ENCODE results near the gene PELI2. TPM values are rescaled to one million over a fixed set of nuclear protein-coding genes. Genes with fewer than 3 reads are reported as not detected.

PELI2 gene
- total and polyA plus RNA-seq, 3 donors from 2014 or later: 14.5 to 32.5 (median 27.6) TPM

DNA sequence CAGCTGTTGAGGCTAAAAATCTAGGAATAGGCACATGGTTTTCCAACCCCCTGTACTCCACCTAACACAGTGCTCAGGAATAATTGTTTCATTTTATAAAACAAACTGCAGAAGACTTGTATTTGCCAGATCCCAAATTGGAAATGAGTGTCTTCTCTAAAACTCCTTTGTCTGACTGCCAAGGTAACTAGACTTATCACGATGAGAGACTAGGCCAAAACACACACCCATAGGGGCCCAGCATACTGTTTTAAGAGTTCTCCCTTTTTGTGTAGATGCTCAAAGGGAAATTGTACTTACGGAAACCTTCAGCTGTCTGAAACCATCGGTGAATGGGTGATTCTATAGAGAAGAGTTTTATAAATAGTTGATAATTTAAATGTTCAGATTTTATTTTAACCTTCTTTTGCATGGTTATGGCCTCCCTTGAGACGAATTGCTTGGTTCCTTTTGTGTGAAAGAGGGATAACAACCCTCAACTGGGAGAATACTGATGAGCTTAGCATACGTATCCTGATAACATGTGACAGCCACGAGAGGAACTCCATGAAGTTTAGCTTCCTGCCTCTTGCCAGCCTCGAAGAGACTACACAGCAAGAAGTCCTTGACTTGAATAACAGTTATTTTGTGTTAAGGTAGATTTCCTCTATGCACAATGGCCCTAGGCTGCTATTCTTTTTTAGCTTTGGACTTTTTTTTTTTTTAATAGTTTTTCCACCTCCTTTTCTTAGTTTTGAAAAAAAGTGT lies 103.3 kb downstream of the PELI2 start:
- no peaks in the 10 kb centered on the region for H3K9me3 ChIP-seq
- intact Hi-C loops (cut with DNase I; ENCODE audit: low total_unique reads): no loop called here
- WGBS, 2 donors: 51 to 57% methylated on average over 7 of the region's 7 CpGs
- DNase-seq: no peak
- no peaks in the 10 kb centered on the region for H3K27me3 ChIP-seq
- TF ChIP-seq POLR2A (IDR thresholded peaks at IDR 0.05): no peak
- TF ChIP-seq, protein P1, sequence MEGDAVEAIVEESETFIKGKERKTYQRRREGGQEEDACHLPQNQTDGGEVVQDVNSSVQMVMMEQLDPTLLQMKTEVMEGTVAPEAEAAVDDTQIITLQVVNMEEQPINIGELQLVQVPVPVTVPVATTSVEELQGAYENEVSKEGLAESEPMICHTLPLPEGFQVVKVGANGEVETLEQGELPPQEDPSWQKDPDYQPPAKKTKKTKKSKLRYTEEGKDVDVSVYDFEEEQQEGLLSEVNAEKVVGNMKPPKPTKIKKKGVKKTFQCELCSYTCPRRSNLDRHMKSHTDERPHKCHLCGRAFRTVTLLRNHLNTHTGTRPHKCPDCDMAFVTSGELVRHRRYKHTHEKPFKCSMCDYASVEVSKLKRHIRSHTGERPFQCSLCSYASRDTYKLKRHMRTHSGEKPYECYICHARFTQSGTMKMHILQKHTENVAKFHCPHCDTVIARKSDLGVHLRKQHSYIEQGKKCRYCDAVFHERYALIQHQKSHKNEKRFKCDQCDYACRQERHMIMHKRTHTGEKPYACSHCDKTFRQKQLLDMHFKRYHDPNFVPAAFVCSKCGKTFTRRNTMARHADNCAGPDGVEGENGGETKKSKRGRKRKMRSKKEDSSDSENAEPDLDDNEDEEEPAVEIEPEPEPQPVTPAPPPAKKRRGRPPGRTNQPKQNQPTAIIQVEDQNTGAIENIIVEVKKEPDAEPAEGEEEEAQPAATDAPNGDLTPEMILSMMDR (IDR thresholded peaks at IDR 0.05): no peak
- peaks cover 21% of the 10 kb centered on the region for H3K4me1 ChIP-seq
- no peak overlapping the region for H3K4me3 ChIP-seq
- peak overlapping the region in 1 of 2 donors; percentile 32 for H3K27ac ChIP-seq
- H3K36me3 ChIP-seq (ENCODE audit: low read depth, missing control alignments): no peaks in the 10 kb centered on the region

DNA sequence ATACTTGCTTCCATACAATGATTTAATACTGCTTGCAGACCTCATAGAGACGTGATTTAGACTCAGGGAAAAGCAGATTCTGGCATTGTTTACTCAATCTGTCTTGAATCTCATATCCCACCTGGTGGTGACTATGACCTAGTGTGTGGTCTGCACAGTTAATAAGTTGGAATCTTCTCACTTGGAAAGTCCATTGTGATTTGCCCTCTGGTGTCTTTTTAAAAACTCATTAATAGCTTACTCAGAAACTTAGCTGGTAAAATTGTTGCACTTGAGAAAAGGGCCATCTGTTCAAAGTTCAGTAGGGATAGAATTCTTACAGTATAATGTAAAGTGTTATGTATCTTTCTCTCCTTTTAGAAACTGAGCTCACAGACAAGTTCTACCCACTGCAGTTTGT lies 106.0 kb downstream of the PELI2 start:
- Histone ChIP-seq H3K4me1 (peaks cover 12% of the 10 kb centered on the region), H3K27me3 (no peaks in the 10 kb centered on the region), H3K27ac (no peak overlapping the region), H3K4me3 (no peak overlapping the region), H3K36me3 (ENCODE audit: low read depth, missing control alignments) (no peaks in the 10 kb centered on the region), H3K9me3 (no peaks in the 10 kb centered on the region)
- WGBS, 2 donors: 84 to 86% methylated on average over 1 of the region's 1 CpG
- intact Hi-C loops (cut with DNase I; ENCODE audit: low total_unique reads): no loop called here
- DNase-seq: no peak
- no peak for TF ChIP-seq POLR2A (IDR thresholded peaks at IDR 0.05)
- TF ChIP-seq, protein P1 (IDR thresholded peaks at IDR 0.05): no peak

DNA sequence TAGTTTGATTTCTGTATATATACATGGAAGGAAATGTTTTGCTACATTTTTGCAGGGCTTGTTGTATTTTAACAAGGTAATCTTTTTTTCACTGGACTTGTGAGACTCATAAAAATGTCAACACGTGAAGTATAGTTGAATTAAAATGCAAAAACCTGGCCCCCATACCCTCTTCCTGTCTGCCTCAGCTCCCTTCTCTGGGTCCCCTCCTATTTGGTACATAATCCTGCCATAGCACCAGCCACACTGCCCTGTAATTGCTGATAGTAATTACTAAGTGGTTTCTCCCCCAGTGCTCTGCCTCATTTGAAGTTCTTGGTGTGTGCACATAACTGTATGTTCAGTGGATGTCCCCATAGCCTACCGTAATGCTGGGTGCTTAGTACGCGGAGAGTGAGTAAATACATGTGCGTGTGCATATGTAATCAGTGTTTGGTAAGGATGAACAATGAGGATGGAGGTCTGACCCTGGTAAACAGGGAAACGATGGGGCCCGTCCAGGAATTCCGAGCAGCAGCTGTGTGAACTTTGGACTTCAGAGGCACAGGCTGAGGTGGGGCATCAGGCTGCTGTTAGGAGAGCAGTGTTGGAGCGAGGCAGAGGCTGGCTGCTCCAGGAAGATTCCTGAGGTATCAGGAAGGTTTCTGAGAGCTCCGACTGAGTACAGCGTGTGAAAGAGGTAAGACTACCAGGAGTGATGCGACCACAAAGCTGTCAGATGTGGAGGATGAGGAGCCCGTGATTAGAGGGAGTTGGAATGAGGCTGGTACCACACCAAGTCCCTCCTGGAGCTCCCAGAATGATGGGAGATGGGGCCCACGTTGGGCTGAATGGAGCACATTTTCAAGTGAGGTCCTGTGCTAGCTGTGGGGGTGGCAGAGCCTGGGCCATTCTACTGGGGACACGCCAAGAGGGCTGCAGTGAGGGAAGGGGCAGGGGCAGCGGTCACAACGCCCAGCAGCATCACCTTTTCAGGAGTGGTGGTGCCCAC lies 106.8 kb downstream of the PELI2 start:
- H3K9me3 ChIP-seq: no peaks in the 10 kb centered on the region
- no peak for DNase-seq
- no peak for TF ChIP-seq POLR2A (IDR thresholded peaks at IDR 0.05)
- TF ChIP-seq, protein P1 (IDR thresholded peaks at IDR 0.05): no peak
- H3K27ac ChIP-seq: no peak overlapping the region
- H3K36me3 ChIP-seq (ENCODE audit: low read depth, missing control alignments): no peaks in the 10 kb centered on the region
- intact Hi-C loops (cut with DNase I; ENCODE audit: low total_unique reads): no loop called here
- peaks cover 12% of the 10 kb centered on the region for H3K4me1 ChIP-seq
- no peaks in the 10 kb centered on the region for H3K27me3 ChIP-seq
- no peak overlapping the region for H3K4me3 ChIP-seq
- 77 to 78% methylated on average over 14 to 17 of the region's 17 CpGs for WGBS, 2 donors

DNA sequence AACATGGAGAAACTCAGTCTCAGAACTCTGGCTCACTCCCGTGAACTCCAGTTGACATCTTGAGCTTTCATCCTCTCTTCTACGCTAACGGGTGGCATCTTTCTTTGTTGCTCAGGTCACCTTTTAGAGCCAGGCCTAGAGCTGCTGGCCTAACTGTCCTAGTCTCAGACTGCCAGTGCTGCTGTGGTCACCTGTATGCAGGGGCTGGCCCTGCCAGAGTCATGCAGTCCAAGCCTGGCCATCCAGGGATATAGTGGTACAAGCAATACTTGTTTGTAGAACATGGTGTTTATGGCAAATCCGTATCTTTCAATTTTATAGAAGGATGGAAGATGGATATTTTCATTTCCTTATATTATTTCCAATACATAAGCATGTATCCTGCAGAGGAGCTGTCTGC lies 117.2 kb downstream of the PELI2 start:
- 59 to 74% methylated on average over 4 of the region's 4 CpGs for WGBS, 2 donors
- no peak for TF ChIP-seq POLR2A (IDR thresholded peaks at IDR 0.05)
- TF ChIP-seq, protein P1 (IDR thresholded peaks at IDR 0.05): no peak
- intact Hi-C loops (cut with DNase I; ENCODE audit: low total_unique reads): no loop called here

More for the DNA sequence above, 117.2 kb downstream of the PELI2 start:
- no peak overlapping the region for H3K27ac ChIP-seq
- H3K36me3 ChIP-seq (ENCODE audit: low read depth, missing control alignments): no peaks in the 10 kb centered on the region
- H3K4me1 ChIP-seq: peaks cover 3% of the 10 kb centered on the region
- H3K4me3 ChIP-seq: no peak overlapping the region
- no peak for DNase-seq
- H3K9me3 ChIP-seq: no peaks in the 10 kb centered on the region
- no peaks in the 10 kb centered on the region for H3K27me3 ChIP-seq

Measured in testis (tissue), 3 donors.